HEK293 (cell line): ENCODE results near the gene APOB.

Experiments
- CTCF ChIA-PET: fragments of 350-600 bp; formaldehyde crosslinking; extraction: SDS; loops from one replicate; lab custom pipeline; 2021; ENCODE audit warnings: antibody characterized with exemption; lab: Yijun Ruan, JAX
- POLR2A ChIA-PET: fragments of 300-600 bp; formaldehyde crosslinking; extraction: SDS; loops from one replicate; lab custom pipeline; 2020; ENCODE audit warnings: antibody characterized with exemption, inconsistent platforms; lab: Yijun Ruan, JAX
- H3K27ac ChIP-seq: fragments of 200-500 bp; sonication (Bioruptor generic); 2 replicates; pipeline ENCODE4 v1.5.1; 2014; ENCODE audit warnings: low read depth, low read length, control low read depth, inconsistent platforms; ENCODE audit errors: extremely low read depth
- H3K36me3 ChIP-seq, 2 experiments: fragments of 200-500 bp in 1 of 2; sonication (Bioruptor generic) in 1 of 2; 1 replicate in 1 of 2; 2 replicates in 1 of 2; pipeline ENCODE4 v1.5.1; 2014 to 2017; ENCODE audit warnings: inconsistent platforms in 2 of 2, low read length in 2 of 2; ENCODE audit not compliant: control insufficient read depth in 2 of 2, insufficient read depth in 1 of 2
- H3K4me1 ChIP-seq: fragments of 200-500 bp; sonication (Bioruptor generic); 2 replicates; pipeline ENCODE4 v1.5.1; 2014; ENCODE audit warnings: mild to moderate bottlenecking, low read length, inconsistent platforms; ENCODE audit not compliant: control insufficient read depth, insufficient read depth
- H3K4me3 ChIP-seq: 2 replicates; pipeline ENCODE4 v1.5.1; 2011; ENCODE audit warnings: low read depth, mild to moderate bottlenecking, control low read depth, low read length, moderate library complexity
- H3K9me3 ChIP-seq: fragments of 200-500 bp; sonication (Bioruptor generic); 2 replicates; pipeline ENCODE4 v1.5.1; 2014; ENCODE audit warnings: low read depth, low read length, inconsistent platforms; ENCODE audit not compliant: control insufficient read depth, insufficient read depth
- HOXC10 ChIP-seq: sonication (generic); formaldehyde crosslinking; IDR thresholded peaks from 2 replicates; pipeline ENCODE4 v1.8.1; 2023; ENCODE audit warnings: mild to moderate bottlenecking, missing genetic modification reagents
- KLF8 ChIP-seq: fragments of 450-650 bp; formaldehyde crosslinking; IDR thresholded peaks from 2 replicates; pipeline ENCODE4 v1.5.1; 2016; ENCODE audit warnings: missing biosample characterization, missing genetic modification characterization
- SCRT1 ChIP-seq: fragments of 450-650 bp; formaldehyde crosslinking; IDR thresholded peaks from 2 replicates; pipeline ENCODE4 v1.5.1; 2016; ENCODE audit warnings: missing biosample characterization, missing genetic modification characterization, borderline replicate concordance
- YY1 ChIP-seq: fragments of 450-650 bp; formaldehyde crosslinking; IDR thresholded peaks from 2 replicates; pipeline ENCODE4 v1.5.1; 2018; ENCODE audit warnings: missing biosample characterization, missing genetic modification characterization
- YY2 ChIP-seq: fragments of 450-650 bp; formaldehyde crosslinking; IDR thresholded peaks from 2 replicates; pipeline ENCODE4 v1.5.1; 2016; ENCODE audit warnings: missing biosample characterization, missing genetic modification characterization
- ZBTB49 ChIP-seq: fragments of 450-650 bp; formaldehyde crosslinking; IDR thresholded peaks from 2 replicates; pipeline ENCODE4 v1.5.1; 2016; ENCODE audit warnings: missing biosample characterization, missing genetic modification characterization, low read depth
- ZEB2 ChIP-seq: fragments of 450-650 bp; formaldehyde crosslinking; IDR thresholded peaks from 2 replicates; pipeline ENCODE4 v1.5.1; 2016; ENCODE audit warnings: missing biosample characterization, missing genetic modification characterization
- ZFP3 ChIP-seq: fragments of 450-650 bp; formaldehyde crosslinking; IDR thresholded peaks from 2 replicates; pipeline ENCODE4 v1.5.1; 2016; ENCODE audit warnings: low read depth, missing biosample characterization, missing genetic modification characterization
- ZNF121 ChIP-seq: fragments of 450-650 bp; formaldehyde crosslinking; IDR thresholded peaks from 2 replicates; pipeline ENCODE4 v1.5.1; 2016; ENCODE audit warnings: missing biosample characterization, missing genetic modification characterization
- ZNF138 ChIP-seq: fragments of 450-650 bp; formaldehyde crosslinking; IDR thresholded peaks from 2 replicates; pipeline ENCODE4 v1.5.1; 2016; ENCODE audit warnings: missing biosample characterization, missing genetic modification characterization, borderline replicate concordance
- ZNF221 ChIP-seq: fragments of 450-650 bp; formaldehyde crosslinking; IDR thresholded peaks from 2 replicates; pipeline ENCODE4 v1.5.1; 2017; ENCODE audit warnings: missing biosample characterization, missing genetic modification characterization, borderline replicate concordance
- ZNF248 ChIP-seq: fragments of 450-650 bp; formaldehyde crosslinking; IDR thresholded peaks from 2 replicates; pipeline ENCODE4 v1.5.1; 2017; ENCODE audit warnings: missing biosample characterization, missing genetic modification characterization
- ZNF274 ChIP-seq, 2 experiments: fragments of 200-500 bp in 1 of 2; fragments of 450-650 bp in 1 of 2; sonication (Bioruptor generic) in 1 of 2; formaldehyde crosslinking in 1 of 2; IDR thresholded peaks; 2 replicates each; pipeline versions ENCODE4 v1.5.1 to v1.6.1; 2014 to 2016; ENCODE audit warnings: borderline replicate concordance in 1 of 2, inconsistent platforms in 1 of 2, low read length in 1 of 2, missing biosample characterization in 1 of 2, missing genetic modification characterization in 1 of 2
- ZNF341 ChIP-seq: fragments of 450-650 bp; formaldehyde crosslinking; IDR thresholded peaks from 2 replicates; pipeline ENCODE4; 2016; ENCODE audit warnings: low read depth, missing biosample characterization, missing genetic modification characterization
- ZNF426 ChIP-seq: fragments of 450-650 bp; formaldehyde crosslinking; IDR thresholded peaks from 2 replicates; pipeline ENCODE4 v1.5.1; 2017; ENCODE audit warnings: missing biosample characterization, missing genetic modification characterization, mild to moderate bottlenecking, inconsistent platforms, moderate library complexity
- ZNF514 ChIP-seq: fragments of 450-650 bp; formaldehyde crosslinking; IDR thresholded peaks from 2 replicates; pipeline ENCODE4 v1.5.1; 2016; ENCODE audit warnings: missing biosample characterization, missing genetic modification characterization
- ZNF561 ChIP-seq: fragments of 450-650 bp; IDR thresholded peaks from 2 replicates; pipeline ENCODE4 v1.5.1; 2018; ENCODE audit warnings: missing biosample characterization, missing genetic modification characterization, borderline replicate concordance
- ZNF596 ChIP-seq: fragments of 450-650 bp; IDR thresholded peaks from 2 replicates; pipeline ENCODE4 v1.5.0; 2018; ENCODE audit warnings: missing biosample characterization, mild to moderate bottlenecking, missing genetic modification characterization, moderate library complexity
- ZNF624 ChIP-seq: fragments of 450-650 bp; formaldehyde crosslinking; IDR thresholded peaks from 2 replicates; pipeline ENCODE4 v1.5.1; 2017; ENCODE audit warnings: missing biosample characterization, missing genetic modification characterization
- ZNF670 ChIP-seq: fragments of 450-650 bp; formaldehyde crosslinking; IDR thresholded peaks from 2 replicates; pipeline ENCODE4 v1.5.1; 2016; ENCODE audit warnings: missing biosample characterization, missing genetic modification characterization, low read depth
- ZNF747 ChIP-seq: fragments of 450-650 bp; formaldehyde crosslinking; IDR thresholded peaks from 2 replicates; pipeline ENCODE4 v1.5.1; 2016; ENCODE audit warnings: missing biosample characterization, missing genetic modification characterization
- ZNF777 ChIP-seq: fragments of 450-650 bp; formaldehyde crosslinking; IDR thresholded peaks from 2 replicates; pipeline ENCODE4 v1.5.1; 2017; ENCODE audit warnings: missing biosample characterization, missing genetic modification characterization, borderline replicate concordance
- ZNF785 ChIP-seq: fragments of 450-650 bp; formaldehyde crosslinking; IDR thresholded peaks from 2 replicates; pipeline ENCODE4 v1.5.1; 2016; ENCODE audit warnings: missing biosample characterization, missing genetic modification characterization
- ZSCAN23 ChIP-seq: fragments of 450-650 bp; formaldehyde crosslinking; IDR thresholded peaks from 2 replicates; pipeline ENCODE4 v1.5.1; 2016; ENCODE audit warnings: missing biosample characterization, missing genetic modification characterization
- TF ChIP-seq, protein P1 (sequence below): sonication (generic); formaldehyde crosslinking; IDR thresholded peaks from 2 replicates; pipeline ENCODE4 v1.8.1; 2022; ENCODE audit warnings: mild to moderate bottlenecking, moderate library complexity, missing genetic modification reagents

APOB gene

GRCh38 chr2:21026479-21027282 lies 17.2 kb downstream of the APOB start:
- Histone ChIP-seq H3K4me3 (no peak overlapping the region), H3K4me1 (no peaks in the 10 kb centered on the region), H3K9me3 (no peaks in the 10 kb centered on the region), H3K27ac (no peak overlapping the region), H3K36me3 (no peaks in the 10 kb centered on the region)
- TF ChIP-seq ZNF596 (tag by site-specific recombination), result no peak
- TF ChIP-seq, protein P1, sequence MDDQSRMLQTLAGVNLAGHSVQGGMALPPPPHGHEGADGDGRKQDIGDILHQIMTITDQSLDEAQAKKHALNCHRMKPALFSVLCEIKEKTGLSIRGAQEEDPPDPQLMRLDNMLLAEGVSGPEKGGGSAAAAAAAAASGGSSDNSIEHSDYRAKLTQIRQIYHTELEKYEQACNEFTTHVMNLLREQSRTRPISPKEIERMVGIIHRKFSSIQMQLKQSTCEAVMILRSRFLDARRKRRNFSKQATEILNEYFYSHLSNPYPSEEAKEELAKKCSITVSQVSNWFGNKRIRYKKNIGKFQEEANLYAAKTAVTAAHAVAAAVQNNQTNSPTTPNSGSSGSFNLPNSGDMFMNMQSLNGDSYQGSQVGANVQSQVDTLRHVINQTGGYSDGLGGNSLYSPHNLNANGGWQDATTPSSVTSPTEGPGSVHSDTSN (CRISPR knock-in tag), result no peak
- no peak for TF ChIP-seq ZFP3
- no peak for TF ChIP-seq YY2 (tag by site-specific recombination)
- TF ChIP-seq HOXC10 (CRISPR knock-in tag), result no peak
- TF ChIP-seq ZNF274 (IDR thresholded peaks at IDR 0.05; ENCODE audit: low read length), result no peak
- TF ChIP-seq ZNF274 (tag by site-specific recombination; IDR thresholded peaks at IDR 0.05; ENCODE audit: borderline replicate concordance), result no peak
- TF ChIP-seq ZNF561 (tag by site-specific recombination), result no peak
- ChIA-PET POLR2A (interaction anchor here (0.7 kb wide), 1 partner anchor 302 kb away, joined by 5 read pairs; no protein-coding TSS in a partner anchor), CTCF (interaction anchor here (0.6 to 2.3 kb wide), 3 partner anchors 15 to 365 kb away, joined by 3 to 10 read pairs (median 4); no protein-coding TSS in a partner anchor)

DNA sequence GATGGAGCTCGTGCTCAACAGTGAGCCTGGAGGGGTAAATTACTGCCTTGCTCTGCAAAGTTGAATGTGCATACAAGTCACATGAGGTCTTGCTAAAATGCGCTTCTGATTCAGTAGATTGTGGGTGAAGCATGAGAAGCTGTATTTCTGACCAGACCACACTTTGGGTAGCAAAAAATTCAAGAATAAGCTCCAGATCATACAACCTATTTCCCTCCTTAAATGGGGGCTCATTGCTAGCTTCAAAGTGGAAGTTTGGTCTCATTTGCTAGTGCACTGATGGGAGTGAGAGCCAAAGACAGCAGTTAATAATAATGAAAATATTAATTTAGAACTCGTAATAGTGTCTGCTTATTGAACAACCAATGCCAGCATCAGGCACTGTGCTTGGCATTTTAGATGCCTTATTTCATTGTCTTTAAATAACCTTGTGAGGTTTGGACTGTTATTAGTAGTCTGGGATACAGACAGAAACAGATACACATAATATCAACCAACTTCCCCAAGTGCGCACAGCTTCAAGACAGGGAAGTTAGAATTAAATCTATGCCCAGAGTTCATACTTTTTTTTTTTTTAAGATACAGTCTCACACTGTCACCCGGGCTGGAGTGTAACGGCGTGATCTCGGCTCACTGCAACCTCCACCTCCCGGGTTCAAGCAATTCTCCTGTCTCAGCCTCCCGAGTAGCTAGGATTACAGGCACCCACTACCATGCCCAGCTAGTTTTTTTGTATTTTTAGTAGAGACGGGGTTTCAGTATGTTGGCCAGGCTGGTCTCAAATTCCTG lies 18.0 kb downstream of the APOB start:
- Histone ChIP-seq H3K4me1 (no peaks in the 10 kb centered on the region), H3K4me3 (no peak overlapping the region), H3K27ac (no peak overlapping the region), H3K36me3 (no peaks in the 10 kb centered on the region), H3K9me3 (no peaks in the 10 kb centered on the region)
- TF ChIP-seq ZBTB49 (no peak), YY1 (no peak), ZNF221 (tag by site-specific recombination) (no peak), ZNF624 (tag by site-specific recombination) (no peak), ZNF248 (tag by site-specific recombination) (no peak), ZNF514 (tag by site-specific recombination) (no peak), ZEB2 (tag by site-specific recombination) (no peak), KLF8 (tag by site-specific recombination) (no peak), ZNF138 (tag by site-specific recombination) (no peak), ZNF121 (tag by site-specific recombination) (no peak), ZNF426 (tag by site-specific recombination) (no peak), ZSCAN23 (tag by site-specific recombination) (no peak), ZNF777 (no peak), SCRT1 (tag by site-specific recombination) (no peak), ZNF670 (tag by site-specific recombination) (no peak), ZNF341 (tag by site-specific recombination) (no peak), ZNF785 (no peak), ZNF747 (no peak)
- CTCF ChIA-PET, result interaction anchor here (0.6 to 2.3 kb wide), 4 partner anchors 15 to 365 kb away, joined by 3 to 10 read pairs (median 5); partner anchors contain the start of gene APOB
- POLR2A ChIA-PET, result no interaction called here
